OCI-LY3 (cell line): ENCODE data around the gene NKX6-1.

Experiments used
- EZH2phosphoT487 ChIP-seq: fragments of 200-600 bp; shearing (Covaris generic); IDR thresholded peaks from 2 replicates; pipeline ENCODE4 v1.6.1; 2018; ENCODE audit warnings: antibody characterized with exemption, mixed run types, low read depth
- TF ChIP-seq, protein P1 (sequence below): fragments of 200-600, 300-600 bp; sonication (generic); IDR thresholded peaks from 2 replicates; pipeline ENCODE4 v1.5.1; 2014; ENCODE audit warnings: antibody characterized with exemption, low read length, low read depth

DNA sequence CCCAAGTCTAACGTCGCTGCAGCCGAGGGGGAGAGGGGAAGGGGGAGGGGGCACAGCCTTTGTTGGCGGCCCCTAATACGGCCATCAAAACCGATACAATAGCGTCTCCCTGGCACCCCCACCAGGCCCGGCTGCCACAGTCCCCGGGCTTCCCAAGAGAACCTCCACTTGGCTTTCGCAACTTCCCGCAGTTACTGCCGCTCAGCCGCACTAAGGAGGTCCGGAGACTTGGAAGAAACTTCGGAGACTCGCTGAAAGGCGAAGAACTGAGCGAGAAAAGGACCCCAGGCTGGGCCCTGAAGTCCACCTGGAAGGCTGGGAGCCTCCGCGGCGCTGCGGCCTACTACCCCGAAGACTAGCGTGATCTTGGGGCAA is 2.8 kb downstream of the NKX6-1 start:
- TF ChIP-seq, protein P1, sequence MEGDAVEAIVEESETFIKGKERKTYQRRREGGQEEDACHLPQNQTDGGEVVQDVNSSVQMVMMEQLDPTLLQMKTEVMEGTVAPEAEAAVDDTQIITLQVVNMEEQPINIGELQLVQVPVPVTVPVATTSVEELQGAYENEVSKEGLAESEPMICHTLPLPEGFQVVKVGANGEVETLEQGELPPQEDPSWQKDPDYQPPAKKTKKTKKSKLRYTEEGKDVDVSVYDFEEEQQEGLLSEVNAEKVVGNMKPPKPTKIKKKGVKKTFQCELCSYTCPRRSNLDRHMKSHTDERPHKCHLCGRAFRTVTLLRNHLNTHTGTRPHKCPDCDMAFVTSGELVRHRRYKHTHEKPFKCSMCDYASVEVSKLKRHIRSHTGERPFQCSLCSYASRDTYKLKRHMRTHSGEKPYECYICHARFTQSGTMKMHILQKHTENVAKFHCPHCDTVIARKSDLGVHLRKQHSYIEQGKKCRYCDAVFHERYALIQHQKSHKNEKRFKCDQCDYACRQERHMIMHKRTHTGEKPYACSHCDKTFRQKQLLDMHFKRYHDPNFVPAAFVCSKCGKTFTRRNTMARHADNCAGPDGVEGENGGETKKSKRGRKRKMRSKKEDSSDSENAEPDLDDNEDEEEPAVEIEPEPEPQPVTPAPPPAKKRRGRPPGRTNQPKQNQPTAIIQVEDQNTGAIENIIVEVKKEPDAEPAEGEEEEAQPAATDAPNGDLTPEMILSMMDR = no peak
- no peak for TF ChIP-seq EZH2phosphoT487
